Immature natural killer cell (primary cell): ENCODE results near the gene CHKB. TPM values are rescaled to one million over a fixed set of nuclear protein-coding genes. Genes with fewer than 3 reads are reported as not detected.
A peak's percentile ranks its signal among the peaks of the same experiment; 100 is the strongest.
"Not testable (repeated sequence)": the region's sequence is repeated elsewhere in the genome, so short reads cannot be mapped to it uniquely, and the experiment has no call there.

Experiments
- DNase-seq, 3 donors: peaks; one replicate each; pipeline ENCODE4 v3.0.0; 2022; ENCODE audit warnings: mixed read lengths in 1 of 3
- H3K27ac Mint-ChIP-seq, 6 donors: one replicate each; pipeline ENCODE4 v1.8.0; 2020; ENCODE audit warnings: mixed read lengths in 6 of 6, mild to moderate bottlenecking in 5 of 6, inconsistent platforms in 4 of 6, moderate library complexity in 3 of 6
- H3K27me3 Mint-ChIP-seq, 3 donors: one replicate each; pipeline ENCODE4 v1.8.0; 2020 to 2021; ENCODE audit warnings: low read depth in 3 of 3, mild to moderate bottlenecking in 3 of 3, mixed read lengths in 3 of 3, moderate library complexity in 3 of 3, inconsistent platforms in 1 of 3
- H3K36me3 Mint-ChIP-seq, 3 donors: one replicate each; pipeline ENCODE4 v1.8.0; 2020; ENCODE audit warnings: mixed read lengths in 3 of 3, inconsistent platforms in 2 of 3, mild to moderate bottlenecking in 2 of 3
- H3K4me1 Mint-ChIP-seq, 2 donors: one replicate each; pipeline ENCODE4 v1.8.0; 2020; ENCODE audit warnings: inconsistent platforms in 2 of 2, mild to moderate bottlenecking in 2 of 2, mixed read lengths in 2 of 2, moderate library complexity in 1 of 2
- H3K4me3 Mint-ChIP-seq, 5 donors: one replicate each; pipeline ENCODE4 v1.8.0; 2020; ENCODE audit warnings: mild to moderate bottlenecking in 5 of 5, mixed read lengths in 5 of 5, inconsistent platforms in 3 of 5, moderate library complexity in 3 of 5
- H3K9me3 Mint-ChIP-seq, 6 donors: one replicate each; pipeline ENCODE4 v1.8.0; 2020; ENCODE audit warnings: mild to moderate bottlenecking in 6 of 6, mixed read lengths in 6 of 6, inconsistent platforms in 4 of 6, moderate library complexity in 3 of 6
- polyA plus RNA-seq, 3 donors: library from polyadenylated mRNA; unstranded; fragments of 300-500 nt; fragmentation: Illumina TruSeq; gene quantifications; one replicate each; pipeline ENCODE4 v1.2.3, GENCODE V29; 2021

The CHKB gene
- polyA plus RNA-seq, 3 donors from 2014 or later, result 44.0 to 51.3 (median 49.4) TPM

DNA sequence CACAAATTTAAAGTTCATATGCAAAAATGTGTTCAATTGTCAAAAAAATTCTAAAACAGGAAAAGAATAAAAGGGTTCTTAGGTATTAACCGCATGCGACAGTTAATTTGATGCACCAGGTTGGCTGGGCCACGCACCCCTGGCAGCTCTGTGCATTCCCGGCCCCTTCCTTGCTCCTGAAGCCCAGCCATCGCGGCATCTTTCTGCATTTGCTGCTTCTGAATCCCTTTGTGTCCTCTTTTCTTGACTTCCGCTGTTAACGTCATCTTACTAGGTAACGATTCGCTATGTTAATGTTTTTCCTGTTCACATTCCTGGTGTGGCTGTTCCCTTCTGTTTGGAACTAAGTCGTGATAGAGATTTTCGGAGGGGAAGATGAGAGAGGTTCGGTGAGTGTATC, 44.9 kb downstream of the CHKB start:
- peaks cover 0 to 1% (median 0%) of the 10 kb centered on the region in 6 donors for H3K9me3 Mint-ChIP-seq
- H3K4me1 Mint-ChIP-seq, result peaks cover 30 to 38% of the 10 kb centered on the region in 2 donors
- H3K36me3 Mint-ChIP-seq, result no peaks in the 10 kb centered on the region

DNA sequence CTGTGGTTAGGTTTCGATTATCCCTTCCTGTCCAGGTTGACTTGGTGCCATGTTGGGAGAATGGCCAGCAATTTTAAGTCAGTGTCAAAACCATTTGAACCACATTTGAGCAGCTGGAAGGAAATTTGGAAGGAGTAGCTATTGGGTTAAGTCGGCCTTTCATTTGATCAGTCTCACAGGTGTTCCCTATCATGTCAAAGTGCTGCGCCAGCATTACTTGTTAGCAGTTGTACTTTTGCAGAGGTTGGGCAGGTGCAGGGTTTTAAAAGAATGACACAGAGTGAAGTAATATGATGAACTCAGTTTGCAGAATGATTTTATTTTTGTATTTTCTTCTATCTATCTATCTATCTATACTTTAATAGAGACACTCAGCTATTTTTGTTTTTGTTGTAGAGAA, 46.4 kb downstream of the CHKB start:
- H3K27ac Mint-ChIP-seq, result peak overlapping the region in 3 of 6 donors; percentile 16 to 49 (median 34)
- DNase-seq, result no peak
- peaks cover 0 to 1% (median 0%) of the 10 kb centered on the region in 6 donors for H3K9me3 Mint-ChIP-seq
- peaks cover 27 to 33% of the 10 kb centered on the region in 2 donors for H3K4me1 Mint-ChIP-seq
- no peaks in the 10 kb centered on the region for H3K36me3 Mint-ChIP-seq
- H3K27me3 Mint-ChIP-seq, result peaks cover 2 to 17% (median 8%) of the 10 kb centered on the region in 3 donors
- no peak overlapping the region for H3K4me3 Mint-ChIP-seq

More for the DNA sequence above, 44.9 kb downstream of the CHKB start:
- peaks cover 2 to 13% (median 9%) of the 10 kb centered on the region in 3 donors for H3K27me3 Mint-ChIP-seq
- no peak for DNase-seq
- peak overlapping the region in 2 of 5 donors; percentile 27 to 53 for H3K4me3 Mint-ChIP-seq
- peak overlapping the region; percentile 89 to 99 (median 96) for H3K27ac Mint-ChIP-seq

DNA sequence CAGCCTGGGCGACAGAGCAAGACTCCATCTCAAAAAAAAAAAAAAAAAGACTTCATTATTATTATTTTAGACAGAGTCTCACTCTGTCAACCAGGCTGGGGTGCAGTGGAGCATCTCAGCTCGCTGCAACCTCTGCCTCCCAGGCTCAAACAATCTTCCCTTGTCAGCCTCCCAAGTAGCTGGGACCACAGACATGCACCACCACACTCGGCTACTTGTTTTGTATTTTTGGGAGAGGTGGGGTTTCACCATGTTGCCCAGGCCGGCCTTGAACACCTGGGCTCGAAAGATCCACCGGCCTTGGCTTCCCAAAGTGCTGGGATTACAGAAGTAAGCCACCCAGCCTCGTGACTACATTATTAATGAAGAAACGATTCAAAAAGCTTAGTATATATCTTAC, 47.5 kb downstream of the CHKB start:
- H3K4me3 Mint-ChIP-seq, result no peak overlapping the region
- peaks cover 0 to 1% (median 0%) of the 10 kb centered on the region in 6 donors for H3K9me3 Mint-ChIP-seq
- DNase-seq, result no peak
- H3K27me3 Mint-ChIP-seq, result peaks cover 0 to 22% (median 10%) of the 10 kb centered on the region in 3 donors
- peaks cover 20 to 22% of the 10 kb centered on the region in 2 donors for H3K4me1 Mint-ChIP-seq
- H3K27ac Mint-ChIP-seq, result no peak overlapping the region
- H3K36me3 Mint-ChIP-seq, result no peaks in the 10 kb centered on the region

DNA sequence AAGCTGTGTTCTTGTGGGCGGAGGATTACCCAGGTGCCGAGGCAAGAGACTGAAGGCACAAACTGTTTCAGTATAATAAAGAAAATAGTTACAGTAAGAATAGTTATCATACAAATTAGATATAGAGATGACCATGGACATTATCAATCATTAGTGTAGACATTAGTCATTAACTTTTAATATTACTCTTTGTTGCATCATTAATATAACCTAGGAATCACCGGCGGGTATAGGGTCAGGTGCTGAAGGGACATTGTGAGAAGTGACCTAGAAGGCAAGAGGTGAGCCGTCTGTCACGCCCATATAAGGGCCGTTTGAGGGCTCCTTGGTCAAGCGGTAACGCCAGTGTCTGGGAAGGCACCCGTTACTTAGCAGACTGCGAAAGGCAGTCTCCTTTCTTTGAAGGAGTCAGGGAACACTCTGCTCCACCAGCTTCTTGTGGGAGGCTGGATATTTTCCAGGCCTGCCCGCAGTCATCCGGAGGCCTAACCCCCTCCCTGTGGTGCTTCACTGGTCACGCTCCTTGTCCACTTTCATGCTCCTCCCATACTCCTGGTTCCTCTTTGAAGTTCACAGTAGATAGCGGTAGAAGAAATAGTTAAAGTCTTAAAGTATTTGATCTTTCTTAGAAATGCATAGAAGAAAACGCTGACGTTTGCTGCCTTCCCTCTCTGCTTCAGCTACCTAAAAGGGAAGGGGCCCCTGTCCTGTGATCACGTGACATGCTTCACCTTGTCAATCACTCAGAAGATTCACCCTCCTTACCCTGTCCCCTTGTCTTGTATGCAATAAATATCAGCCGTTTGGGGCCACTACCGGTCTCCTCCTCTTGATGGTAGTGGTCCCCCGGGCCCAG, 48.6 kb downstream of the CHKB start:
- Mint-ChIP-seq H3K27ac (peak overlapping the region in 4 of 6 donors; percentile 46 to 91 (median 54)), H3K4me1 (peaks cover 10 to 12% of the 10 kb centered on the region in 2 donors), H3K4me3 (peak overlapping the region in 2 of 5 donors; percentile 48 to 58), H3K27me3 (peaks cover 0 to 16% (median 10%) of the 10 kb centered on the region in 3 donors)
- not testable (repeated sequence) for H3K9me3 Mint-ChIP-seq, DNase-seq, H3K36me3 Mint-ChIP-seq

DNA sequence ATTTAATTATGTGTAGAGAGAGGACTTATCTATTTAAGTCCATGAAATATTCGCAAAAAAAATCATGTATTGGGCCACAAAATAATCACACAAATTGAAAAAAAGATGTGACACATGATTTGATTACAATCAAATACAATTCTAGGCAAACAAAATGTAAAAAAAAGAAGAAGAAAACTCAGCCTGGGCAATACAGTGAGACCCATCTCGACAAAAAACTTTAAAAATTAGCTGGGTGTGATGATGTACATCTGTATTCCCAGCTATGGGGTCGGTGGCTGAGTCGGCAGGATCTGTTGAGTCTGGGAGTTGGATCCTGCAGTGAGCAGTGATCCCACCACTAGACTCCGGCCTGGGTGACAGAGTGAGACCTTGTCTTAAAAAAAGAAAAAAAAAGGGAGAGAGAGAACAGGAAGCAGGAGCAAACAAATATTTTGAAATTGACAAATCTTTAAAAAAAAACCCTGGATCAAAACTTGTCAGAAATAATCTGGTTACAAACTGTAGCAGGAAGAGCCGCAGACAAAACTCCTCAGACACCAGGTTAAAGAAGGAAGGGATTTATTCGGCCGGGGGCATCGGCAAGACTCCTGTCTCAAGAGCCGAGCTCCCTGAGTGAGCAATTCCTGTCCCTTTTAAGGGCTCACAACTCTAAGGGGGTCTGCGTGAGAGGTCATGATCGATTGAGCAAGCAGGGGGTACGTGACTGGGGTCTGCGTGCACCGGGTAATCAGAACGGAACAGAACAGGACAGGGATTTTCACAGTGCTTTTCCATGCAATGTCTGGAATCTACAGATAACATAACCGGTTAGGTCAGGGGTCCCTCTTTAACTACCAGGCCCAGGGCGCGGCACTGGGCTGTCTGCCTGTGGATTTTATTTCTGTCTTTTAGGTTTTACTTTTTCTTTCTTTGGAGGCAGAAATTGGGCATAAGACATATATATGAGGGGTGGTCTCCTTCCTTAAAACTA, 49.5 kb downstream of the CHKB start:
- DNase-seq, result no peak
- peak overlapping the region in 5 of 6 donors; percentile 55 to 91 (median 74) for H3K27ac Mint-ChIP-seq
- H3K27me3 Mint-ChIP-seq, result peaks cover 0 to 19% (median 10%) of the 10 kb centered on the region in 3 donors
- H3K4me1 Mint-ChIP-seq, result peaks cover 10 to 11% of the 10 kb centered on the region in 2 donors
- peak overlapping the region; percentile 48 to 61 (median 59) for H3K4me3 Mint-ChIP-seq
- peaks cover 0 to 1% (median 0%) of the 10 kb centered on the region in 6 donors for H3K9me3 Mint-ChIP-seq
- no peaks in the 10 kb centered on the region for H3K36me3 Mint-ChIP-seq

DNA sequence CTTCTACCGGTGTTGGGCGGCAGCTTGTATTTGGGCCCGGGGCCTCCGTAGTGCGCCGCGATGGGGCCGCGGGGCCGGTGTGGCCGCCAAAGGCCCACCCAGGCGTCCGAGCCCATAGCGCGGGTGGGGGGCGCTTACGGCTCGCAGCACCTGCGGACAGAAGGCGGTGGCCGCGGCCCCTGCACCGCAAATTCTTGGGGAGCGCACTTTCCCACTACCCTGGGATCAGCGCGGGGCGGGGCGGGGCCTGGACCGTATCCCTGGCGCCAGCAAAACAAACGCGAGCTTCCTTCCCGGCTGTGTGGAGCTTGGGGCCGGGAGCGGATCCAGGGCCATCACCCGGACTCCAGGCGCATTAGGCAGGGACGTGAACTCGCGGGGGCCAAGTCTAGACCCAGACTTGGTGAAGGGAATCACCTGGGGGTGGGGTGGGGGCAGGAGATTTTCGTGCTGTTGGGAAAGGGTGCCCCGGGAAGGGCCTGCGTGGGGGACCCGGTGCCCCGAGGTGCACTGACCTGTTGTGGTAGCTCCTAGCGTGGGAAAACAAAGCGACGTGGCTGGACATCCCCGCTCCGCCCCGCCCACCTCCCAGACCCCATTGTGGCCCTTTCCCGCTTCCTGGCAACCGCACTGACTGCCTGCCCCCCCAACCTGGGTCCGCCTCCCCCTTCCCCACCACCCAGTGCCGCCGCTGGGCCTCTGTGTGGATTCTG, 50.5 kb downstream of the CHKB start:
- peak overlapping the region in 5 of 6 donors; percentile 26 to 91 (median 53) for H3K27ac Mint-ChIP-seq
- peak overlapping the region; percentile 83 to 92 (median 89) for H3K4me3 Mint-ChIP-seq
- H3K4me1 Mint-ChIP-seq, result peaks cover 15 to 19% of the 10 kb centered on the region in 2 donors
- DNase-seq, result no peak
- peaks cover 0 to 19% (median 10%) of the 10 kb centered on the region in 3 donors for H3K27me3 Mint-ChIP-seq
- H3K9me3 Mint-ChIP-seq, result peaks cover 0 to 1% (median 0%) of the 10 kb centered on the region in 6 donors
- H3K36me3 Mint-ChIP-seq, result no peaks in the 10 kb centered on the region

DNA sequence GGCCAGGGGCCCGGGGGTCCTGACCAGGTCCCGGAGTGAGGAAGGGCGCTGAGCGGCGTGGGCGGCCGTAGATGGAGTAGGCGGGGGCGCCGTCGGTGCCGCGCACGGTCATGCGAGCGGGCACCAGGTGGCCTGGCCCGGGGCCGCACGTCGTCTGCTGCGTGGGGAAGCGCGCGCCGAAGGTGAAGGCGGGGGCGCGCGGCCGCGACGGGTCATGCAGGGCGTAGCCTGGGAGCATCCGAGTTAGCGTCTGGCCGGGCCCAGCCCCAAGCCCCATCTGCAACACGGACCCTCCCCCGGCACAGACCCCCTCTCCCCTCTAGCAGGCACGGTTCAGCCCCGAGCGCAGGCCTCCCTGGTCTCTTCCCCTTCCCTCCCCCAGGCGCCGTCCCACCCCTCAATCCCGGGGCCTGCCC, 51.1 kb downstream of the CHKB start:
- Mint-ChIP-seq H3K27ac (peak overlapping the region; percentile 89 to 97 (median 92)), H3K4me1 (peaks cover 19 to 24% of the 10 kb centered on the region in 2 donors), H3K4me3 (peak overlapping the region; percentile 83 to 92 (median 89)), H3K36me3 (no peaks in the 10 kb centered on the region), H3K9me3 (peaks cover 0 to 1% (median 0%) of the 10 kb centered on the region in 6 donors), H3K27me3 (peaks cover 0 to 19% (median 10%) of the 10 kb centered on the region in 3 donors)
- peak; percentile 50 to 62 (median 60) for DNase-seq

DNA sequence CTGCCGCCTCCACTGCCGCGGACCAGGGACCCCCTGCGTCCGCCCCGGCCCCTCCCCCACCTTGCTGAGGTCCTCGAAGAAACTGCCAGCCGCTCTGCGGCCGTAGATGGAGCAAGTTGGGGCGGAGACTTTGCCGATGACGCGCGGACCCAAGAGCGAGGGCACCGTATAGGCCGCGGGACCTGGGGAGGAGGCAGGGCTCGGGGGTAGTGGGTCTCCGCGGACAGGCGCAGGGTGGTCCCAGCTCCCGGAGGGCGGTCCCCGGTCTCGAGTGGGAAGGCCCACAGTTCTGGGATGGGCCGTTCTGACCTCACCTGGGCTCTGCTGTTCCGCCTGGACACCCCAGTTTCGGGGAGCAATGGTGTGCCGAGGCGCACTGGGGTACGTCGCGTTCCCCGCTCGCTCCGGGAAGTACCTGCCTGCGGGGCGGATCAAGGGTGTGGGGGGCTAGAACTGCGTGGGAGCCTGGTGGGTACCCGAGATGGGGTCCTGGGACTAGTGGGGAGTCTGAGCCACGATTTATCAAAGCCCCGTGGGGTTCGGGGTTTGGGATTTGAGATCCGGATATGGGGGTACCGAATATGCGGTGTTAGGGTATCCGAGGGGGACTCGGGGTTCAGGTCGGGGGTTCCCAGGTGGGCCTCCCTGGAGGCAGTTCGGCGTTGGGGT, 51.6 kb downstream of the CHKB start:
- Mint-ChIP-seq H3K4me3 (peak overlapping the region; percentile 83 to 92 (median 89)), H3K27ac (peak overlapping the region; percentile 89 to 97 (median 92)), H3K36me3 (no peaks in the 10 kb centered on the region), H3K4me1 (peaks cover 19 to 25% of the 10 kb centered on the region in 2 donors), H3K9me3 (peaks cover 0 to 1% (median 0%) of the 10 kb centered on the region in 6 donors), H3K27me3 (peaks cover 0 to 19% (median 10%) of the 10 kb centered on the region in 3 donors)
- peak; percentile 75 to 81 (median 81) for DNase-seq

DNA sequence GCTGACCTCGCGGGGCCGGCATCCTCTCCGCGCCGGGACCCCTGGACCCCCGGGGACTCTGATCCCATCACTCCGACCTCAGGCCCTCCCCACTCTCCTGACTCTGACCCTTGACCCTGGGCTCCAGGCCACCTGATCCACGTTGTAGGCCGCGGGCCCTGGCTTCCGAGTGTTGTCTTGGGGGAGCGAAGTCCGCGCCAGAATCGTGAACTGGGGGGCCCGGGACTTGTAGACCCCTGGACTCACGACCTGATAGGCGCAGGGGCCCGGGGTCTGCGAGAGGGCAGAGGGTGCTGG, 52.1 kb downstream of the CHKB start:
- H3K27ac Mint-ChIP-seq, result peak overlapping the region; percentile 72 to 97 (median 92)
- H3K36me3 Mint-ChIP-seq, result no peaks in the 10 kb centered on the region
- H3K4me1 Mint-ChIP-seq, result peaks cover 19 to 25% of the 10 kb centered on the region in 2 donors
- peaks cover 0 to 20% (median 11%) of the 10 kb centered on the region in 3 donors for H3K27me3 Mint-ChIP-seq
- H3K4me3 Mint-ChIP-seq, result peak overlapping the region; percentile 83 to 92 (median 89)
- DNase-seq, result no peak
- H3K9me3 Mint-ChIP-seq, result peaks cover 0 to 1% (median 0%) of the 10 kb centered on the region in 6 donors

DNA sequence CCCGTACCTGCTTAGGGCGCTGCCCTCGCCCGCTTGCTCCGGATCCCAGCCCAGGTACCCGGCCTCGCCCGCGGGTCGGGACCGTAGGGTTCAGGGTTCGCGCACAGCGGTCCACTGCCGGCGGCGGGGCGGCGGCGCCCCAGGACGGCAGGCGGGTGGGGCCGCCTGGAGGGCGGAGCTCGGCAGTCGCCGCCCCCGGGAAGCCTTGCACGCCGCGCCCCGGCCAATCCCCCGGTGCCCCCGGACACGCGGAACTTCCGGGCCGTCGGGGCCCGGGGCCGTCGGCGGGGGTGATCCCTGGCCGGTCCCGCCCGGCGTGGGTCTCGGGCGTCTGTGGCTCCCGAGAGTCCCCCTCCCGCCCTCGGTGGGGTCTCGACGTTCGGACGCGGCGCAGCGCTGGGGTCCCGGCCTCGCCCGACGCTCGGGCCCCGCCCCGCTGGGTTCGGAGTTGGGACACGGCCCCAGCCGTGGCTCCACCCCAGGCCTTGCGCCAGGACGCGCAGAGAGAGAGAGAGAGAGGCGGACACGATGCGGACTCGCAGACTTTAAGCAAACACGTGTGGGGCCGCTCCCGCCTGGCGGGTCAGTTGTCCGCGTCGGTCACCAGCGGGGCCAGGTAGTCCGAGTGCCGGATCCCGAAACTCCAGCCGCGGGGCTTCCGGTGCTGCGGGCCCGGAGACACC, 52.6 kb downstream of the CHKB start, which contains the start of gene TYMP:
Gene TYMP (minus strand): TSS at position 116 of the 683 bp plus-strand sequence. CDS start 303 bp downstream, outside the sequence.
- Mint-ChIP-seq H3K4me3 (peak within 1 kb of the TSS; percentile 83 to 92 (median 89)), H3K27ac (peak within 1 kb of the TSS; percentile 89 to 97 (median 92)), H3K27me3 (peaks cover 0 to 24% (median 14%) of the 10 kb centered on the region in 3 donors), H3K36me3 (no peaks in the 10 kb centered on the region), H3K9me3 (peaks cover 0 to 1% (median 0%) of the 10 kb centered on the region in 6 donors), H3K4me1 (peaks cover 19 to 25% of the 10 kb centered on the region in 2 donors)
- DNase-seq, result peak; percentile 65 to 72 (median 70)

DNA sequence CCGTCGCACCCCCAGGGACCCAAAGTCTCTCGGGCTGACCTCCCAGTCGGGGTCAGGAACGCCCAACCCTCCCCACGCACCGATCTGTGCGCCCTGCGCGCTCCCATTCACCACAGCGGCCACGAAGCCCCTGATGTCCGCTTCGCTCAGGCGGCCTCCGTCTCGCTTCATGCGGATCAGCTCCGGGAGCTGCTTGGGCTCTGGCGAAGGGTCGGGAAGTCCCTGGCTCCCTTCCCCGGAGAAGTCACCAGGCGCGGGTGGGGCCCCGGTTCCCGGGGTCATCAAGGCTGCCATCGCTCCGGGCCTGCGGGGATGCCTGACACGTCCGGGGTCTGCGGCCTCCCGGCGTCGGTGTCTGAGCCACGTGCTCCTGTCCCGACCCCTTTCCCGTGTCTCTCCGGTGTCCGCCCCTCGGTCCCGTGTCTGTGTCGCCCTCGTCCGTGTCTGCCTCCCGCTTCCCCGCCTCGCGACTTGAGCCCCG, 53.2 kb downstream of the CHKB start:
- Mint-ChIP-seq H3K4me1 (peaks cover 24 to 30% of the 10 kb centered on the region in 2 donors), H3K4me3 (peak overlapping the region in 4 of 5 donors; percentile 13 to 60 (median 44)), H3K36me3 (no peaks in the 10 kb centered on the region), H3K9me3 (peaks cover 0 to 1% (median 0%) of the 10 kb centered on the region in 6 donors), H3K27ac (peak overlapping the region in 1 of 6 donors; percentile 64), H3K27me3 (peaks cover 4 to 28% (median 15%) of the 10 kb centered on the region in 3 donors)
- no peak for DNase-seq
